Lower leg skin (tissue), 3 donors: Measurements from ENCODE around the gene MROH2A.

ENCODE experiments used
- POLR2A ChIP-seq, 2 donors: fragments of 450-650 bp; IDR thresholded peaks; one replicate each; pipeline ENCODE4 v1.6.1; 2016 to 2017; ENCODE audit warnings: antibody characterized with exemption in 2 of 2, mild to moderate bottlenecking in 1 of 2, moderate library complexity in 1 of 2
- TF ChIP-seq, protein P1 (sequence below), 3 donors: fragments of 450-650 bp; IDR thresholded peaks; one replicate each; pipeline ENCODE4 v1.5.1; 2016; ENCODE audit warnings: antibody characterized with exemption in 3 of 3, mild to moderate bottlenecking in 3 of 3, moderate library complexity in 2 of 3

DNA sequence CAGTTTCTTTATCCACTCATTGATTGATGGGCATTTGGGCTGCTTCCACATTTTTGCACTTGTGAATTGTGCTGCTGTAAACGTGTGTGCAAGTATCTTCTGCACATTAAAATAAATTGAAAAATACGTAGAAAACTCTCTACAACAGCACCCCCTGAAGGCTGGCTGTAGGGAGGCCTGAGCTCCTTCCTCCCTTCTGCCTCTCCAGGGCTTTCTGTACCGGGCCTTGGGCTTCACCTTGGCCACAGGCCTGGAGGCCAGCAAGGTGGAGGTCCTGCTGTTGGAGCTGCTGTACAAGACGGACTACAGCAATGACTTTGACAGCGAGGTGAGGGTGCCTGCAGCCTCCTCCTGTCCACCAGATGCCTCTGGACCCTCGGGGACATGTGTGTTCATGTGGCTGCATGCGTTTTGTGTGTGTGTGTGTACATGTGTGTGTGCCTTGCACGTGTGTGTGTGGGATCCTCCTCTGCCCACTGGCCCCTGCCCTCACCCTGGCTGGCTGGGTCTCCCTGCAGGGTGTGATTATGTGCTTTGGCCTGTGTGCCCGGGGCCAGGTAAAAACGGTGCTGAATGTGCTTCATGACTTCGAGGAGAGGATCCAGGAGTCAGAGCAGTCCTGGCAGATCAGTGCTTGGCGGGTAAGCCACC is 29.2 kb downstream of the MROH2A start:
- TF ChIP-seq, protein P1, sequence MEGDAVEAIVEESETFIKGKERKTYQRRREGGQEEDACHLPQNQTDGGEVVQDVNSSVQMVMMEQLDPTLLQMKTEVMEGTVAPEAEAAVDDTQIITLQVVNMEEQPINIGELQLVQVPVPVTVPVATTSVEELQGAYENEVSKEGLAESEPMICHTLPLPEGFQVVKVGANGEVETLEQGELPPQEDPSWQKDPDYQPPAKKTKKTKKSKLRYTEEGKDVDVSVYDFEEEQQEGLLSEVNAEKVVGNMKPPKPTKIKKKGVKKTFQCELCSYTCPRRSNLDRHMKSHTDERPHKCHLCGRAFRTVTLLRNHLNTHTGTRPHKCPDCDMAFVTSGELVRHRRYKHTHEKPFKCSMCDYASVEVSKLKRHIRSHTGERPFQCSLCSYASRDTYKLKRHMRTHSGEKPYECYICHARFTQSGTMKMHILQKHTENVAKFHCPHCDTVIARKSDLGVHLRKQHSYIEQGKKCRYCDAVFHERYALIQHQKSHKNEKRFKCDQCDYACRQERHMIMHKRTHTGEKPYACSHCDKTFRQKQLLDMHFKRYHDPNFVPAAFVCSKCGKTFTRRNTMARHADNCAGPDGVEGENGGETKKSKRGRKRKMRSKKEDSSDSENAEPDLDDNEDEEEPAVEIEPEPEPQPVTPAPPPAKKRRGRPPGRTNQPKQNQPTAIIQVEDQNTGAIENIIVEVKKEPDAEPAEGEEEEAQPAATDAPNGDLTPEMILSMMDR (IDR thresholded peaks at IDR 0.05): no peak
- TF ChIP-seq POLR2A (IDR thresholded peaks at IDR 0.05): no peak
